Measurements from ENCODE around the gene KRTAP4-9. TPM values are rescaled to one million over a fixed set of nuclear protein-coding genes. Genes with fewer than 3 reads are reported as not detected.

KRTAP4-9 gene
- total RNA-seq, 1 experiment from 2014 or later, result not detected

GRCh38 chr17:41096055-41096454 lies 9.1 kb upstream of the KRTAP4-9 start:
- Histone ChIP-seq H3K9ac (ENCODE audit: low read length) (no peak overlapping the region), H3K4me3 (replicated peaks in 1 of 2; ENCODE audit: low read depth in 1 of 2, low read length in 2 of 2) (no peak overlapping the region), H3K79me2 (ENCODE audit: insufficient read depth, low read length) (no peaks in the 10 kb centered on the region), H3K36me3 (ENCODE audit: control insufficient read depth in 1 of 2, insufficient read depth in 2 of 2, low read length in 2 of 2) (peaks cover 0 to 4% of the 10 kb centered on the region in 2 experiments; a peak in 1 of 4 replicates), H3K27ac (ENCODE audit: low read depth, low read length) (no peak overlapping the region), H3K27me3 (ENCODE audit: insufficient read depth, low read length) (no peaks in the 10 kb centered on the region), H2AFZ (ENCODE audit: low read depth, low read length, poor library complexity, severe bottlenecking) (no peak overlapping the region), H3K9me2 (ENCODE audit: insufficient read depth) (no peaks in the 10 kb centered on the region), H3K4me2 (ENCODE audit: low read length) (no peak overlapping the region), H3K9me3 (ENCODE audit: control insufficient read depth in 1 of 2, insufficient read depth in 1 of 2, low read depth in 1 of 2, low read length in 2 of 2) (peaks cover 0 to 5% of the 10 kb centered on the region in 2 experiments; a peak in 1 of 4 replicates), H3K4me1 (ENCODE audit: control insufficient read depth in 1 of 2, insufficient read depth in 2 of 2, low read length in 2 of 2) (peaks cover 0 to 11% of the 10 kb centered on the region in 2 experiments; a peak in 1 of 4 replicates), H4K20me1 (ENCODE audit: insufficient read depth) (no peaks in the 10 kb centered on the region)
- ChIA-PET RAD21 (ENCODE audit: low non-redundant PET in 1 of 2, low total read pairs in 2 of 2, uncharacterized antibody in 2 of 2, unreplicated experiment in 2 of 2) (no interaction called here), POLR2A (no interaction called here), CTCF (no interaction called here)
- BruUV-seq (replicated peaks), result no TSS peak
- intact Hi-C loops (cut with micrococcal nuclease), result no loop called here
- no peak for DNase-seq (ENCODE audit: low read depth, low spot score)
- no peak for TF ChIP-seq SRF (IDR thresholded peaks at IDR 0.05; ENCODE audit: low read depth)
- no peak for TF ChIP-seq SIN3A (IDR thresholded peaks at IDR 0.05; ENCODE audit: low read depth)
- no peak for TF ChIP-seq ZFX (IDR thresholded peaks at IDR 0.05)
- ATAC-seq, result no peak

GRCh38 chr17:41098042-41098441 lies 7.1 kb upstream of the KRTAP4-9 start, which contains the start of gene KRTAP4-8:
TSS of gene KRTAP4-8 (minus strand) at chr17:41098142. CDS start at chr17:41098084, 58 bp downstream.
- Histone ChIP-seq H2AFZ (ENCODE audit: low read depth, low read length, poor library complexity, severe bottlenecking) (no peak within 1 kb of the TSS), H3K4me3 (replicated peaks in 1 of 2; ENCODE audit: low read depth in 1 of 2, low read length in 2 of 2) (no peak within 1 kb of the TSS), H3K4me2 (ENCODE audit: low read length) (no peak within 1 kb of the TSS), H3K9me2 (ENCODE audit: insufficient read depth) (no peaks in the 10 kb centered on the region), H3K27me3 (ENCODE audit: insufficient read depth, low read length) (no peaks in the 10 kb centered on the region), H3K4me1 (ENCODE audit: control insufficient read depth in 1 of 2, insufficient read depth in 2 of 2, low read length in 2 of 2) (peaks cover 0 to 22% of the 10 kb centered on the region in 2 experiments; a peak in 2 of 4 replicates), H3K9me3 (ENCODE audit: control insufficient read depth in 1 of 2, insufficient read depth in 1 of 2, low read depth in 1 of 2, low read length in 2 of 2) (peaks cover 0 to 5% of the 10 kb centered on the region in 2 experiments; a peak in 1 of 4 replicates), H3K27ac (ENCODE audit: low read depth, low read length) (no peak within 1 kb of the TSS), H4K20me1 (ENCODE audit: insufficient read depth) (no peaks in the 10 kb centered on the region), H3K9ac (ENCODE audit: low read length) (no peak within 1 kb of the TSS), H3K79me2 (ENCODE audit: insufficient read depth, low read length) (no peaks in the 10 kb centered on the region), H3K36me3 (ENCODE audit: control insufficient read depth in 1 of 2, insufficient read depth in 2 of 2, low read length in 2 of 2) (peaks cover 0 to 4% of the 10 kb centered on the region in 2 experiments; a peak in 1 of 4 replicates)
- ChIA-PET CTCF (no interaction called here), RAD21 (ENCODE audit: low non-redundant PET in 1 of 2, low total read pairs in 2 of 2, uncharacterized antibody in 2 of 2, unreplicated experiment in 2 of 2) (interaction anchor here in 1 of 2 experiments (0.6 kb wide), 1 partner anchor 10 kb away, joined by 3 read pairs; no protein-coding TSS in a partner anchor), POLR2A (no interaction called here)
- intact Hi-C loops (cut with micrococcal nuclease), result no loop called here
- no TSS peak for BruUV-seq (replicated peaks)
- DNase-seq (ENCODE audit: low read depth, low spot score) (no peak), ATAC-seq (no peak)
- TF ChIP-seq, protein P1, sequence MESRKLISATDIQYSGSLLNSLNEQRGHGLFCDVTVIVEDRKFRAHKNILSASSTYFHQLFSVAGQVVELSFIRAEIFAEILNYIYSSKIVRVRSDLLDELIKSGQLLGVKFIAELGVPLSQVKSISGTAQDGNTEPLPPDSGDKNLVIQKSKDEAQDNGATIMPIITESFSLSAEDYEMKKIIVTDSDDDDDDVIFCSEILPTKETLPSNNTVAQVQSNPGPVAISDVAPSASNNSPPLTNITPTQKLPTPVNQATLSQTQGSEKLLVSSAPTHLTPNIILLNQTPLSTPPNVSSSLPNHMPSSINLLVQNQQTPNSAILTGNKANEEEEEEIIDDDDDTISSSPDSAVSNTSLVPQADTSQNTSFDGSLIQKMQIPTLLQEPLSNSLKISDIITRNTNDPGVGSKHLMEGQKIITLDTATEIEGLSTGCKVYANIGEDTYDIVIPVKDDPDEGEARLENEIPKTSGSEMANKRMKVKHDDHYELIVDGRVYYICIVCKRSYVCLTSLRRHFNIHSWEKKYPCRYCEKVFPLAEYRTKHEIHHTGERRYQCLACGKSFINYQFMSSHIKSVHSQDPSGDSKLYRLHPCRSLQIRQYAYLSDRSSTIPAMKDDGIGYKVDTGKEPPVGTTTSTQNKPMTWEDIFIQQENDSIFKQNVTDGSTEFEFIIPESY (IDR thresholded peaks at IDR 0.05; ENCODE audit: extremely low read depth, insufficient replicate concordance, low read length), result no peak
- TF ChIP-seq EZH2 (IDR thresholded peaks at IDR 0.05) (no peak), POLR2A (IDR thresholded peaks at IDR 0.05; ENCODE audit: borderline replicate concordance, extremely low read depth, insufficient read depth, insufficient read length) (no peak), SRF (IDR thresholded peaks at IDR 0.05; ENCODE audit: low read depth) (no peak), YY1 (IDR thresholded peaks at IDR 0.05; ENCODE audit: extremely low read depth, insufficient replicate concordance, low read depth, low read length) (no peak), ZNF274 (IDR thresholded peaks at IDR 0.05; ENCODE audit: low read depth, low read length) (no peak), TCF7L2 (IDR thresholded peaks at IDR 0.05; ENCODE audit: borderline replicate concordance, extremely low read depth, insufficient read depth, insufficient read length) (no peak), SP1 (IDR thresholded peaks at IDR 0.05; ENCODE audit: low read depth) (no peak), RAD21 (IDR thresholded peaks at IDR 0.05; ENCODE audit: low read depth) (no peak), CTCF (IDR thresholded peaks at IDR 0.05 in 2 of 3, conservative IDR thresholded peaks at IDR 0.05 in 1 of 3; ENCODE audit: borderline replicate concordance in 1 of 3, insufficient read depth in 1 of 3, low read depth in 2 of 3, low read length in 2 of 3) (no peak), ATF3 (IDR thresholded peaks at IDR 0.05) (no peak), ZFX (IDR thresholded peaks at IDR 0.05) (no peak), JUND (IDR thresholded peaks at IDR 0.05) (no peak), SIN3A (IDR thresholded peaks at IDR 0.05; ENCODE audit: low read depth) (no peak)
- TF ChIP-seq, protein P2, sequence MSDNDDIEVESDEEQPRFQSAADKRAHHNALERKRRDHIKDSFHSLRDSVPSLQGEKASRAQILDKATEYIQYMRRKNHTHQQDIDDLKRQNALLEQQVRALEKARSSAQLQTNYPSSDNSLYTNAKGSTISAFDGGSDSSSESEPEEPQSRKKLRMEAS (IDR thresholded peaks at IDR 0.05), result no peak
